Measurements from ENCODE around the gene NOL7.

DNA sequence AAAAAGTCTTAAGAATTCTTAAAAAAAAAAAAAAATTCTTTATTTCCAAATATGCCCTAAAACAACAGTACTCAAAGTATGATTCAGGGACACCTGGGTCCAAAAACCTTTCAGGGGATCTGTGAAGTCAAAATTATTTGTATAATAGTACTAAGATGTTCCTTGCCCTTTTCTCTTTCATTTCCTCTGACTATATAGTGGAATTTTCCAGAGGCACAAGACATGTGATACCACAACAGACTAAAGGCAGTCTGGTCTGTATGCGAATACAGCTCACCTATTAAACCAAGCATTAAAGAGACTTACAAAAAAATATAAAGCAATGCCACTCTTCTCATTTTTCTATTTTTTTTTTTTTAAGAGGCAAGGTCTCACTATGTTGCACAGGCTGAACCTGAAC is 15.4 kb downstream of the NOL7 start:
- TF ChIP-seq CTCF (conservative IDR thresholded peaks at IDR 0.05): no peak
- no peak for TF ChIP-seq EZH2 (IDR thresholded peaks at IDR 0.05; ENCODE audit: low read depth)

Data from PC-9 (cell line).